Measurements from ENCODE around the gene WFDC6.

WFDC6 gene

DNA sequence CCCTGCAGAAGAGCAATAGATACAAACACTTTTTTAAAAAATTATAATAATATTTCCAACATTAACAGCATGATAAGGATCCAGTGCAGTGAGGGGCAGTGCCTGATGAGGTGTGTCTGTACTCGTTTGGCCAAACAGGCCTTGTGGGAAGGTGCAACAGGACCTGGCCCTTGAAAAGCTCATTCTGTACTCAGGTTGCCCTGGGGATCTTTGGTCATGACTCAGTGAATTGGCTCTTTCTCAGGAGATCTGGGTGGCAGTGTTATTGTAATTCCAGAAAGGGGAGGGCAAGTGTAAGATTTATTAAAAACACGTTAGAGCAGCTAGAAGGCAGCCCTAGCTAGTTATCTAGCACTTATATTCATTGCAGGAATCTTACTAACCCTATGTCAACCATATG is 21.0 kb downstream of the WFDC6 start:
- DNase-seq (ENCODE audit: low read depth in 3 of 3, low spot score in 1 of 3): no peak

DNA sequence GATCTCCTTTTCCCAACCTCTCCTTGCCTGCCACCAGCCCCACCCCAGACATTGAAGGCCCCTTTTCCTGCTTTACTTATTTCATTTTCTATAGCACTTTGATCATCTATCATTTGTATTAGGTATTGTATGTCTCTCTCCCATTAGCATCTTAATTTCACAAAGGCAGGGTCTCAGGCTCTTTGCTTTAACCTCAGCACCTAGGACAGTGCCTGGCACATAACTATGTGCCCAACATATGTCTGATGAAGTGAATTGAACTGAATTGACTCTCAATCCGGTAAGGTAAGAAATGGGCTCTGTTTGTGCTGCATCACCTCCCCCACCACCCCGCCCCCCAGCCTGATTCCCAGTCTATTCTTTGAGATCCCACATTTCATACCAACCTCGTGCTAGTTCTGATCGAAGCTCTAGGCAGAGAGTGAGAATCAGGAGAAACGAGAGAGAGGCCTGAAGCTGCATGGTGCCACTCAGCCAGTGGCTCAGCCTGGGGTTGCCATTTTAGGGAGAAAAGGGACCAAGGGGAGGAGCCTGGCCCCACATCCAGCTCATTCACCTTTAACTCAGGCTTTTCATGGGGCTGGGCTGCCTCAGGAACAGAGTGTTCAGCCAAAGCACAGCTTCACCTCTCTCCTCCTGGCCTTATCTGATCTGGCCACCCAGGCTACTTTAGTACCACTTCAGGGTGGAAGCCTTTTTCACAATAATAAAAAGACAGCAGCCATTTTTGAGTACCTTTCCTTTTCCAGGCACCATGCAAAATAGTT is 24.0 kb downstream of the WFDC6 start, which contains the start of gene SPINT3:
SPINT3 (minus strand) TSS at position 476 of the 767 bp plus-strand sequence; CDS start at position 462, 14 bp downstream.
- no peak for DNase-seq (ENCODE audit: low read depth in 3 of 3, low spot score in 1 of 3)

DNA sequence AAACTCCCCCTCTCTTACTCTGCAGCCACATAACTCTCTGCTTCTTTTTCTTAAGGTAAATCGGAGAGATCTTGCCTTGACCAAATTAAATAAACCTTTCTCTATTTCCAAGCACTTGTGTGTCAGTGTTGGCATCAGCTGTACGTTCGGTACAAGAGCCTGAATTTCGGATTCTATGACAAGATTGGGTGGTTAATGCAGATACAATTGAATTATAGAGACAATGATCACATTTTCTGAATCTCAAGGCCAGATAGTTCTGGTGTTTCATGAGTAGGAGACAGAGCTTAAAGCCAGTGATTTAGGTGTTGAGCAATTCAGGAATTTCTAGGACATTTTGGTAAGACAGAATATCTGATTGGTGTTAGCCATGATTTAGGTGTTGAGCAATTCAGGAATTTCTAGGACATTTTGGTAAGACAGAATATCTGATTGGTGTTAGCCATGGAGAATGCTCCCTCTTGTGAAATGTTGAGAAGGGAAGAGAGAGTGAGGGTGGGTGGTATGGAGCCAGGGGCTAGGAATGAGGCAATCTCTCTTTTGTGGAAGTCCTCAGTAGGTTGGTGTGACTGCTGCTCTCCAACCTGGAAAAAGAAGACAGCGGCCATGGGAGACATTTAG is 28.9 kb downstream of the WFDC6 start:
- no peak for DNase-seq (ENCODE audit: low read depth in 3 of 3, low spot score in 1 of 3)

DNA sequence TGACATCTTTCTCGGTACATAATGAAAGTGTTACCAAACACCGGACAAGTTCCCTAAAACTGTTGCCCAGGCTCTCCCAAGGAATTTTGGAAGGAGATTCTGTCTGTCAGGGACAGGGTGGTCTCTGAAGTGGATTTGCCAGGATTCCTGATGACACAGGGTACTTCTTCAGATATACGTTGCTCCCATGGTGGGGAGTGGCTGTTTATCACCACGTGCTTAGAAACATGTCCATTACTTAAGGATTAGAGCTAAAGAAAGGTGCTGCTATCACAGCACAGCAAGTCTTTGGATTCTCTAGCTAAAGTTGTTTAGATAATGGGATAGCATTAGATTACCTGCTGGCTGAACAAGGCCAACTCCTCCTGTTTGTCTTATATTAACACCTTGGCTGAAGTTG is 30.2 kb downstream of the WFDC6 start:
- DNase-seq (ENCODE audit: low read depth in 3 of 3, low spot score in 1 of 3): no peak

DNA sequence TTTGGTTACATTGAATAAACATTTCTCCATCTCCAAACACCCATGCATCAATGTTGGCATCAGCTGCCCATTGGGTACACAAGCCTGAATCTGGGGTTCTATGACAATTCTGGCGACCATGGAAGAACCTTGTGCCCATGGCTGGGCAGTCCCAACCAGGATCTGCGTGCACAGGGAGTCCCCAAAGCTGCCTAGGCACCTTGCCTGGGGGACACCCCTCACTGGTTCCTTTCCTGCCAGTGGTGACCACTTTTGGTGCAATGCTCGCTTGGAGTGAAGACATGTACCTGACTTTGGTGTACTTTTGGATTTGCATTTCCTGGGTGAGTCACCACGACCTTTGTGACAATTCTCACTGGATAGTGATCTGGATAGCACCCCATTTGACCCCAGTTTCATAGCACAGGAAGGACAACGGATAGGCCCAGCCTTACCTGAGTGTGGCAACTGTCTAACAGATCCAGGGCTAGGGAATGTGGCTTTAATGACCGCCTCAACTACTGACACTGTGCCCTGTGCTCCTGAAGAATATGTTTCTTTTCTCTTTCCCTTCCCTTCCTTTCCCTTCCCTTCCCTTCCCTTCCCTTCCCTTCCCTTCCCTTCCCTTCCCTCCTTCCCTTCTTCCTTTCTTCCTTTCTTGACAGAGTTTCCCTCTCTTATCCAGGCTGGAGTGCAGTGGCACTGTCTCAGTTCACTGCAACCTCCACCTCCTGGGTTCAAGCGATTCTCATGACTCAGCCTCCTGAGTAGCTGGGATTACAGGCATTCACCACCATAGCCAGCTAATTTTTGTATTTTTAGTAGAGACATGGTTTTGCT is 31.0 kb downstream of the WFDC6 start:
- DNase-seq (ENCODE audit: low read depth in 3 of 3, low spot score in 1 of 3): no peak

DNA sequence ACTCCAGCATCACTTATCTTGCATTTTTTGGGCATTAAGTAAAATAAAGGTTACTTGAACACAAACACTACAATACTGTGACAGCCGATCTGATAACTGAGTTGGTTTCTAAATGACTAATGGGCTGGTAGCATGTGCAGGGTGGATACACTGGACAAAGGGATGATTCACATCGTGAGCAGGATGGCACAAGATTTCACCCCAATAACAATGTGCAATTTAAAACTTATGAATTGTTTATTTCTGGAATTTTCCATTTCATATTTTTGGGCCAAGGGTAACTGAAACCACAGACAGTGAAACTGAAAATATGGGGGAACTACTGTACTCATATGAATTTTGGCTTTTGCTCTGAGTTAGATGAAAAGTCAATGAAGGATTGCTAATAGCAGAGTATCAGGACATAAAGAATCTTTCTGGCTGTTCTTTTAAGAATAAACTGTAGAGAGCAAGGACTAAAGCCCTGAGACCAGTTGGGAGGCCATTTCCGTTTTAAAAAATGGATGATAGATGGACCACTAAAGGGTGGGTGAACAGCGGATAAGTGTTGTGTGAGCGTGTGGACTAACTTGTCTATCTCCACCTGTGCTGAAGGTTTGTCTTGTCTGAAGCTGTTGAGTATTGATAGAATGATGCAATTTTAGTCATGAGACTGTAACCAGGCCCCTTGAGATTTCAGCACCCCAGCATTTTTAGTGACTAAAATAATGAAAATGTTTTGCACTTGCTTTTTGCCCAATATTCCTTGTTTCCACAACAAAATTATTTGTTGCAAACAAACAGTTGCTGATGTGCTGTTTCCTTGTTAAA is 32.1 kb downstream of the WFDC6 start:
- no peak for DNase-seq (ENCODE audit: low read depth in 3 of 3, low spot score in 1 of 3)

DNA sequence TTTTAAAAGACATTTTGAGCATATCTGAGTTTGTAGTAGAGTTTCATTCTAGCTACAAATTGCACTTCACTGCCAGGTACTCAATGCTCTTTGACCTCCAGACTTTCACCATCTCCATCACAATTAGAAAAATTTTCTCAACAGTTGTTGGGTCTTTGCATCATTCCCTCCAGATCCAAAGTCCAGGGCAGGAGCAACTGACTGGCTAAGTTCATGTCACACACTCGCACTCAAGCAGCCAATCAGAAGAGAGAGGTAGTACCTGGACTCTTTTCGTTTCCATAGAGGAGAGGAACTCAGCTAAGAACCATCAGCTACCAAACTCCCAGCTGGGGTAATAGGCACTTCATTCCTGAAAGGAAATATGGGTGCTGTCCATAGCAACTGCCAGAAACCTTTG is 32.9 kb downstream of the WFDC6 start:
- no peak for DNase-seq (ENCODE audit: low read depth in 3 of 3, low spot score in 1 of 3)

DNA sequence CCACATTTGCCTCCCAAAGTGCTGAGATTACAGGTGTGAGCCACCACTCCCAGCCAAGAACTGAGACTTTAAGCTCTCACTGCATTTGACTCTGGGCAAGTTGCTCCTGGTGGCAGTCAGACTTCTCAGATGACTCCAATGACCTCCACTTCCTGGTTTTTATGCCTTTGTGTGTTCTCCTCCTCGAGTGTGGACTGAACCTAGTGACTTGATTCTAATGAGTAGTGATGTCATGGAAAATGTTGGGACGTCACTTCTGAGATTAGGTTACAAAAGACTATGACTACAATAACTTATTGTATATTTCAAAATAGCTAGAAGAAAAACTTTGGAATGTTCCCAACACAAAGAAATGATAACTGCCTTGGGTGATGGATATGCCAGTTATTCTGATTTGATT is 35.9 kb downstream of the WFDC6 start:
- no peak for DNase-seq (ENCODE audit: low read depth in 3 of 3, low spot score in 1 of 3)

DNA sequence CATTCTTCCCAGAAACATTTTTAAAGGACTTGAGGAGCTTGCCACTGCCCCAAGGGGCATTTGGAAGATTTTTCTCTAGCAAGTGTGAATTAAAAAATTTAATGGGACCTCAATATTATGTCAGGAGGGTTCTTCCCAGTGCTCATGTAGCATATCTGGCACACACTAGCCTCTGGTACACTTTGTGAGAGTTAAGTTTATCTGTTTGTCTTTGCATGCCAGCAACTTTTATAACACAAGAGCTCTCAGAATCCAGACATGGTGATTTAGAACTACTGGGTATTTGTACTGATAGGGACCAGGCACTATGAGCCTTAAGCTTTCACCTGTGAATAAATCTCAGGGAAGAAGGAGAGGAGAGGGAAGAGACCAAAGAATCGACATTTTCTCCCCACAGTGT is 36.7 kb downstream of the WFDC6 start:
- no peak for DNase-seq (ENCODE audit: low read depth in 3 of 3, low spot score in 1 of 3)

DNA sequence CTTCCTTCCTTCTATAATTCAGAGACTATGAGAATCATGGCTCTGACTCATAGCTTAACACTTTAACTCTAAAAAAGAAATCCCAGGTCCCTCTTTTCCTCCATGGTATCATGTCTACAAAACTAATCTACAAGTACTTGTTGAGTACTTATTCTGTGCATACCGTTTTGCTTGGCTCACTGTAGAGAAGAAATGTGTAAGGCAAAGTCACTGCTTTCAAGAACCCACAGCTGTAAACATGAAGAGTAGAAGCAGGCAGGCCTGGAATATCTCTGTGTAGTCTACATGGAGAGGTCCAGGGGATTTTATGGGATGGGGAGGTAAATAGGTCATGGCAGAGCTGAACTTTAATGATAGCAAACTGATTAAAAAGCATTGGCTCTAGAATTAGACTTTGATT is 37.7 kb downstream of the WFDC6 start:
- no peak for DNase-seq (ENCODE audit: low read depth in 3 of 3, low spot score in 1 of 3)

DNA sequence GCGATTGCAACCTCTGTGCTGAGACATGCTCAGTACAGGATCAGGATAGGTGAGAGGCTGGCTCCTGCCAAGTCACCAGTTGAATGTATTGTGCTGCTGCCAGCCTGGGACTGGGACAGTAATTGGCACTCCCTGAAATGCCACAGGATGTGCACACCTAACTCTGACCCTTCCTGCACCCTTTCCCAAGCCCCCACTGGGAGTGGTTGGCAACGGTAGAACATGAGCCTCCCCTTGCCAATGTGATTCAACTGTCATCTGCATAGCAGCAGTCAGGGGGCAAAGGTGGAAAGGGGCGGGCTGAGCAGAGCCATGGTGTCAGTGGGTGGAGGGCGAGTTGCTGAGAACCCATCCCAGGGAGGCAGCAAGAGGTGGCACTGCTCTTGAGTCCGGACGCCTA is 39.3 kb downstream of the WFDC6 start:
- DNase-seq (ENCODE audit: low read depth in 3 of 3, low spot score in 1 of 3): no peak

DNA sequence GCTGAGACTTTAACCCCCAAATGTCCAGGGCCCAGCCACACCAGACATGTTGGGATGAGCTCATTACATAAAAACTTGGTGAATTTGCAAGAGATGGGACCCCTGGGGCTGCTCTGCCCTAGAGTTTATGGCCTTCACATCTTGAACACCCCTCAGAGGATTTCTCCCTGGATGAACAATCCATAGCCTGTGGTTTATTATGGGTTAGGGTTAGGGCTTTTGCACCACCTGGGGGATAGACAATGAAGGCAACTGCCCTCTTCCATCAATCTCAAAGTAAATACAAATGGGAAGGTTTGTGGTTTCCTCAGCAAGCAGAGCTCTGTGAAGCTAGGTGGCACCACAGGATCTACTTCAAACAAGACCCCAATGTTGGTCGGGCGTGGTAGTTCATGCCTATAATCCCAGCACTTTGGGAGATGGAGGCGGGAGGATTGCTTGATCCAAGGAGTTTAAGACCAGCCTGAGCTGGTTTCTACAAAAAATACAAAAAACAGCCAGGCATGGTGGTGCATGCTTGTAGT is 41.2 kb downstream of the WFDC6 start:
- no peak for DNase-seq (ENCODE audit: low read depth in 3 of 3, low spot score in 1 of 3)

DNA sequence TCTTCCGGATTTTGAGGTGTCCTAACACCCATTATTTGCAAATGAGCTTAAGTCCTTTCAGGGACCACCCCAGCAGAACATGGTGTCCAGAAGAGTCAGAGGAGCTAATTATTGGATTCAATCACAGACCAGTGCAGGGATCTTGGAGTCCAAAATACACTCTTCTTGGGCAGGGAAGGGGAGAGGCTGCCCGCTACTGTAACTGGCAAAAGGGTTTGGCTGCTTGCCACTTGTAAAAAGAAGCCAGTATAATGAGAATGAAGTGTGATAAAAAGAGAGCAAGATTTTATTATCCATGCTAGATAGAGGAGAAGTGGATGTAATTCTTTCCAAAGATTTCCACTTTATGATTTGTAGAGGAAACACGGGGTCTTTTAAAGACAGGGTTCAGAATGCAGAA is 43.1 kb downstream of the WFDC6 start:
- no peak for DNase-seq (ENCODE audit: low read depth in 3 of 3, low spot score in 1 of 3)

DNA sequence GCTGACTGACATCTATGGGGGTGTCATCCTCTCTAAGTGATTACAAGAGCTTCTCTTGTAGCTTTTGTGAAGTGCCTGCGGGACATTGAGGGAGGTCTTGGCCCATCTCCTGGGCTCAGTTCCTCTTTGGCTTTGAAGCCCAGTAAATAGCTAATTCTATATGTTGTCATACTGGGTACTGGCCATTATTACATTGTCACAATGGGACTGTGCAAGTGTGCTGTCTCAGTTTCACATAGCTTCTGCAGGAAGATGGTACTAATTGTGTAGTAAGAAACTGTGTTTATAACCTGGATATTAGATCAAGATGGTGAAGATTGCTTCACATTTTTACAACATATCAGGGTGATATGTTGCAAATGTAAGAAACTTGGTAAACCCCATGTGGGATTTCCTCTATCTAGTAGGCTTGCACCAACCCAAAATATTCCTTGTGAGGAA is 43.8 kb downstream of the WFDC6 start:
- no peak for DNase-seq (ENCODE audit: low read depth in 3 of 3, low spot score in 1 of 3)

DNA sequence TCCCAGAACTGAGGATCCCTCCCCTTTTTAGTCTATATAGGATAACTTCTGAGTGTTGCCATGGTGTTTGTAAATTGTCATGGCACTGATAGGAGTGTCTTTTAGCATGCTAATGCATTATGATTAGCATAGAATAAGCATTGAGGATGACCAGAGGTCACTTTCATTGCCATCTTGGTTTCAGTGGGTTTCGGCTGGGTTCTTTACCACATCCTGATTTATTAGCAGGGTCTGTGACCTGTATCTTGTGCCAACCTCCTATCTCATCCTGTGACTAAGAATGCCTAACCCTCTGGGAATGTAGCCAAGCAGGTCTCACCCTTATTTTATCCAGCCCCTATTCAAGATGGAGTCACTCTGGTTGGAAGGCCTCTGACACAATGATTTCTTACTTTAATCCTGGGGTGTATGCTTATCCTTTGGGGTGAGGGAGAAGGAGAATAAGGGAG is 50.2 kb downstream of the WFDC6 start:
- no peak for DNase-seq (ENCODE audit: low read depth in 3 of 3, low spot score in 1 of 3)

DNA sequence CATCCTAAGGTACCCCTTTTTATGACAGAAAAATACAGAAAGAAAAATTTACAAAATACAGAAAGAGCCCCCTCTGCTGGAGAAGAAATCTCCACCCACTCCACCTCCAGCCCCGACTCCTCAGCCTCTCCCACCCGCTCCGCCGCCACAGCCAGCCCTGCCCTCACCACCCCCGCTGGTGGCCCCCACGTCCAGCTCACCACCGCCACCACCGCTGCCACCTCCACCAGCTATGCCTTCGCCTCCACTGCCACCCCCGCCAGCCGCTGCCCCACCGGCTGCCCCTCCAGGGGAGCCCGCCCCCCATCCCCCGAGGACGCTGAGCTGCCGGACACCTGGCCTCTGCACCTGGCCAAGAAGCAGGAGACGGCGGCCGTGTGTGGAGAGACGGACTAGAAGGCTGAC is 52.0 kb downstream of the WFDC6 start:
- no peak for DNase-seq (ENCODE audit: low read depth in 3 of 3, low spot score in 1 of 3)

DNA sequence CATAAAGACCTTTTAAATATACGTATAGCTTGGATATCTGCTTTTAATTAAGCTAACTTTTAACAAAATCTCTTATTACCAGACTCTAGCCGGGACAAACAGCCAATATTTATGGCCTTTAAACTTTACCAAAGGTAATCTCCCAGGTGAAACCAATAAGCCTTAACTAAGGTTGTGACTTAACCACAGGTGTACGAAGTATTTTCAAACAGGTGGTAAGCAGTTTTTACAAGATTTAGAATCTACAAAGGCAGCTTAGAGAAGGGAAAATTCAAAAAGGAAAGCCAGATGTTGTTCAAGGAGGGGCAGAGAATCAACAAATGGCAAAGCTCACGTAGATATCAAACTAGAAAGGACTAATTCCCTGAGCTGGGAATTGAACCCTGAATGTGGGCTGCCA is 53.9 kb downstream of the WFDC6 start:
- DNase-seq (ENCODE audit: low read depth in 3 of 3, low spot score in 1 of 3): no peak

DNA sequence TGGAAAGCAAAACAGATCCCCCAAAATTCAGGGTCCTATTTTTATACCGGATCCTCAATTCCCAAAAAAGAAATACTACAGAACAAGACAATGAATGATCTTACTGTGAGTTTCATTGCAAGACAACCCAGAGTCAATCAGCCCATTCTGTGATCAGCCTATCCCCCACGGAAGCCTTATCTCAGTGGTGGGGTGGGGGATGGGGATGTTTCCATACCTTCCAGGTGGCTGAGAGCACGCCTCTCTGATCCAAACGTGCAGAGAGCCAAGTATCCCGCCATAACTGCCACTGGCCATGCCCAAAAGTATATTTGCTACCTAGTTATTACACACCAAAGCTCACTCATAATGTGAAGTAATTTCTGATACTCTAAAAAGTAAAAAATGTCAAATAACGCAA is 54.6 kb downstream of the WFDC6 start:
- no peak for DNase-seq (ENCODE audit: low read depth in 3 of 3, low spot score in 1 of 3)

Data from stimulated activated CD4-positive, alpha-beta T cell treated with anti-CD3 and anti-CD28 coated beads, TNF-alpha, amount 100 ng/mL, for 1 hour (primary cell).